A549 (cell line): ENCODE measurements around the gene NHSL2. TPM values are rescaled to one million over a fixed set of nuclear protein-coding genes. Genes with fewer than 3 reads are reported as not detected.

Source experiments
- ATAC-seq, 2 experiments: fragments of 200-7000 bp in 1 of 2; fragments of >200 bp in 1 of 2; cut with Nextera tagmentation in 1 of 2; cut with Tn5 transposase in 1 of 2; 3 replicates each; pipeline versions ENCODE4 v1.8.0 to v1.9.1; 2018 to 2020; ENCODE audit warnings: mild to moderate bottlenecking in 1 of 2, moderate library complexity in 1 of 2
- CTCF ChIA-PET: fragments of 300-600 bp; sonication (Branson Sonifier 250); formaldehyde crosslinking; extraction: SDS; loops from one replicate; lab custom pipeline; 2021; ENCODE audit warnings: antibody characterized with exemption, inconsistent platforms; lab: Yijun Ruan, JAX
- POLR2A ChIA-PET: fragments of 350-600 bp; formaldehyde crosslinking; extraction: SDS; loops from one replicate; lab custom pipeline; 2021; ENCODE audit warnings: antibody characterized with exemption, inconsistent platforms; lab: Yijun Ruan, JAX
- DNase-seq, 2 experiments: peaks; one replicate each; pipeline versions ENCODE4 v3.0.0 to v3.0.0-alpha.2; 2011 to 2016; ENCODE audit warnings: low read depth in 1 of 2, low spot score in 1 of 2
- FAIRE-seq: peaks from 2 replicates; lab custom pipeline; 2011; peaks lifted over from hg19 to GRCh38; lab: Jason Lieb, UNC
- H3K27ac ChIP-seq, 2 experiments: fragments of >200 bp; sonication (Bioruptor Twin); formaldehyde crosslinking; 3 replicates each; pipeline ENCODE4 v1.5.1; 2016 to 2017
- H3K4me1 ChIP-seq: fragments of >200 bp; sonication (Bioruptor Twin); formaldehyde crosslinking; 3 replicates; pipeline ENCODE4 v1.6.1; 2016
- H3K4me2 ChIP-seq: fragments of >200 bp; sonication (Bioruptor Twin); formaldehyde crosslinking; 3 replicates; pipeline ENCODE4 v1.6.1; 2016
- H3K4me3 ChIP-seq: fragments of >200 bp; sonication (Bioruptor Twin); formaldehyde crosslinking; 3 replicates; pipeline ENCODE4 v1.5.1; 2016
- H3K9me3 ChIP-seq: fragments of >200 bp; sonication (Bioruptor Twin); formaldehyde crosslinking; 3 replicates; pipeline ENCODE4 v1.6.1; 2016
- BHLHE40 ChIP-seq: IDR thresholded peaks from 2 replicates; pipeline ENCODE4 v1.6.1; 2012; ENCODE audit warnings: low read depth, low read length, inconsistent platforms
- CBX2 ChIP-seq: fragments of 200-600 bp; sonication (generic); IDR thresholded peaks from 2 replicates; pipeline ENCODE4 v1.6.1; 2016; ENCODE audit warnings: low read depth, mild to moderate bottlenecking, borderline replicate concordance
- CHD2 ChIP-seq: fragments of 150-350 bp; IDR thresholded peaks from 2 replicates; pipeline ENCODE4 v1.6.1; 2014; ENCODE audit warnings: low read length; ENCODE audit not compliant: partially characterized antibody
- E2F6 ChIP-seq: IDR thresholded peaks from 2 replicates; pipeline ENCODE4 v1.6.1; 2012; ENCODE audit warnings: low read depth, borderline replicate concordance
- EHMT2 ChIP-seq: fragments of 200-600 bp; sonication (generic); IDR thresholded peaks from 2 replicates; pipeline ENCODE4 v1.6.1; 2016; ENCODE audit warnings: antibody characterized with exemption, low read depth, mild to moderate bottlenecking, moderate library complexity
- FOXS1 ChIP-seq: fragments of 250-450 bp; sonication (Bioruptor Pico); IDR thresholded peaks from 2 replicates; pipeline ENCODE4 v1.5.0; 2020; ENCODE audit warnings: mild to moderate bottlenecking, moderate library complexity
- GATA3 ChIP-seq: IDR thresholded peaks from 2 replicates; pipeline ENCODE4 v1.6.1; 2012; ENCODE audit warnings: borderline replicate concordance
- HDAC2 ChIP-seq: fragments of 200-600 bp; sonication (generic); IDR thresholded peaks from 2 replicates; pipeline ENCODE4 v1.6.1; 2016
- HOXB13 ChIP-seq: fragments of 250-450 bp; sonication (Bioruptor Pico); IDR thresholded peaks from 2 replicates; pipeline ENCODE4 v1.5.0; 2020; ENCODE audit warnings: low read depth, mild to moderate bottlenecking, moderate library complexity
- HOXB5 ChIP-seq: fragments of 250-450 bp; sonication (Bioruptor Pico); IDR thresholded peaks from 2 replicates; pipeline ENCODE4 v1.5.0; 2020; ENCODE audit warnings: mild to moderate bottlenecking, moderate library complexity
- JUNB ChIP-seq: fragments of >200 bp; sonication (Bioruptor Twin); formaldehyde crosslinking; IDR thresholded peaks from 2 replicates; pipeline ENCODE4 v1.6.1; 2016
- KDM5A ChIP-seq: fragments of 200-600 bp; sonication (generic); IDR thresholded peaks from 2 replicates; pipeline ENCODE4 v1.6.1; 2016; ENCODE audit warnings: antibody characterized with exemption, mild to moderate bottlenecking
- MAFK ChIP-seq: fragments of 450-650 bp; IDR thresholded peaks from 2 replicates; pipeline ENCODE4 v1.6.1; 2014; ENCODE audit not compliant: partially characterized antibody
- MYC ChIP-seq: IDR thresholded peaks from 2 replicates; pipeline ENCODE4 v1.6.1; 2012; ENCODE audit warnings: mild to moderate bottlenecking, inconsistent platforms, low read length, improper control_type of control experiment, borderline replicate concordance
- NFE2L2 ChIP-seq: fragments of 150-350 bp; conservative IDR thresholded peaks from 2 replicates; pipeline ENCODE4 v1.6.1; 2014; ENCODE audit warnings: low read length
- NR3C1 ChIP-seq: fragments of >200 bp; sonication (Bioruptor Twin); formaldehyde crosslinking; IDR thresholded peaks from 3 replicates; pipeline ENCODE4 v1.6.1; 2017
- POLR2AphosphoS2 ChIP-seq: conservative IDR thresholded peaks from 2 replicates; pipeline ENCODE4 v1.6.1; 2012; ENCODE audit warnings: low read length, improper control_type of control experiment, inconsistent platforms
- RAD21 ChIP-seq, 2 experiments: fragments of >200 bp in 1 of 2; sonication (Bioruptor Twin) in 1 of 2; formaldehyde crosslinking in 1 of 2; IDR thresholded peaks in 1 of 2; conservative IDR thresholded peaks in 1 of 2; 2 replicates in 1 of 2; 3 replicates in 1 of 2; pipeline ENCODE4 v1.6.1; 2012 to 2018; ENCODE audit warnings: inconsistent platforms in 1 of 2
- RNF2 ChIP-seq: fragments of 200-600 bp; sonication (generic); IDR thresholded peaks from 2 replicates; pipeline ENCODE4 v1.6.1; 2016; ENCODE audit warnings: low read depth, mild to moderate bottlenecking, antibody characterized with exemption, moderate library complexity, borderline replicate concordance
- SMC3 ChIP-seq: fragments of >200 bp; sonication (Bioruptor Twin); formaldehyde crosslinking; IDR thresholded peaks from 3 replicates; pipeline ENCODE4 v1.6.1; 2018; ENCODE audit warnings: inconsistent platforms
- TFCP2L1 ChIP-seq: fragments of 250-450 bp; sonication (Bioruptor Pico); IDR thresholded peaks from 2 replicates; pipeline ENCODE4 v1.5.0; 2021; ENCODE audit warnings: mild to moderate bottlenecking
- TP53 ChIP-seq: fragments of 250-450 bp; sonication (Bioruptor Pico); IDR thresholded peaks from 2 replicates; pipeline ENCODE4 v1.5.0; 2021; ENCODE audit warnings: mild to moderate bottlenecking, moderate library complexity
- ZFP36 ChIP-seq: fragments of 450-650 bp; IDR thresholded peaks from 2 replicates; pipeline ENCODE4 v1.6.1; 2014; ENCODE audit warnings: borderline replicate concordance; ENCODE audit not compliant: partially characterized antibody
- WGBS: methylation state at CpG from one replicate; pipeline ENCODE4 v1.1.6; 2017; ENCODE audit errors: missing lambda C conversion rate; 5-methylcytosine and 5-hydroxymethylcytosine counted together
- polyA plus RNA-seq, 4 experiments: library from polyadenylated mRNA; depleted of rRNA in 3 of 4; stranded (reverse); fragments of >200 nt; fragmentation: RNase III in 1 of 4; extraction: RNeasy Plus Mini Kit Qiagen cat#74134 plus additional on column Dnase treatment in 1 of 4; gene quantifications; 2 replicates in 3 of 4; 3 replicates in 1 of 4; pipeline ENCODE4 v1.2.3, GENCODE V29; 2011 to 2017
- TF ChIP-seq, protein P1 (sequence below): fragments of >200 bp; sonication (Bioruptor Twin); formaldehyde crosslinking; IDR thresholded peaks from 3 replicates; pipeline ENCODE4 v1.5.1; 2016
- TF ChIP-seq, protein P2 (sequence below): fragments of 150-350 bp; IDR thresholded peaks from 2 replicates; pipeline ENCODE4 v1.6.1; 2014; ENCODE audit warnings: low read depth, mild to moderate bottlenecking, low read length
- TF ChIP-seq, protein P3 (sequence below): IDR thresholded peaks from 2 replicates; pipeline ENCODE4 v1.6.1; 2012
- TF ChIP-seq, protein P4 (sequence below): fragments of 250-450 bp; sonication (Bioruptor Pico); IDR thresholded peaks from 2 replicates; pipeline ENCODE4 v1.5.0; 2020; ENCODE audit warnings: low read depth, mild to moderate bottlenecking, moderate library complexity

NHSL2 gene
- polyA plus RNA-seq, 2 of the 4 experiments (the other 2 are of a cell fraction): 0.26 to 0.48 TPM

GRCh38 chrX:71895607-71896006 is 15.0 kb upstream of the NHSL2 start:
- CTCF ChIA-PET: no interaction called here
- FAIRE-seq (no peak), DNase-seq (no peak)

DNA sequence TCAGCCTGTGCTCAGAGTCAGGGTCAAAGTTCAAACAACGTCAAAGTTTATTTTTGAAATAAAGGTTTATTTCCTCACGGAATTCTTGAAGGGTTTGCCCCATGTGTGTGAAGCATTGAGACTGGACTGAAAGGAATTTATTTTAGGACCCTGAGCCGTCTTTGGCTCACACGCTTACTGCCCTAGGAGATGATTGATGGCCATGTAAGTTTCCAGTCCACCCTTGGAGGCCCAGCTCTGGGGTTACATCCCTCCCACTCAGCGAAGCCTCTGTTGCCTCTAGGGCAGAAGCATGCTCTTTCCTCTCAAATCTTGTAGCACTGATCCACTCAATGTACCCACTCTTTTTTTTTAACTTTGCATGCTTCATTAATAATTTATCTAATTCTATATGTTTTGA is 4.5 kb upstream of the NHSL2 start:
- Histone ChIP-seq H3K4me2 (no peak overlapping the region), H3K4me3 (no peak overlapping the region), H3K9me3 (no peaks in the 10 kb centered on the region), H3K27ac (no peak overlapping the region), H3K4me1 (0 out of 3 replicates have a peak, but pooled peaks cover 4% of the 10 kb centered on the region)
- POLR2A ChIA-PET: no interaction called here
- CTCF ChIA-PET: interaction anchor here (0.6 to 1.1 kb wide), 2 partner anchors 72 to 295 kb away, joined by 3 read pairs; no protein-coding TSS in a partner anchor
- no peak for TF ChIP-seq CBX2
- TF ChIP-seq FOXS1: no peak
- no peak for TF ChIP-seq RAD21 (conservative IDR thresholded peaks at IDR 0.05 in 1 of 2, IDR thresholded peaks at IDR 0.05 in 1 of 2)
- no peak for TF ChIP-seq HOXB5 (CRISPR knock-in tag)
- TF ChIP-seq BHLHE40: no peak
- TF ChIP-seq, protein P1, sequence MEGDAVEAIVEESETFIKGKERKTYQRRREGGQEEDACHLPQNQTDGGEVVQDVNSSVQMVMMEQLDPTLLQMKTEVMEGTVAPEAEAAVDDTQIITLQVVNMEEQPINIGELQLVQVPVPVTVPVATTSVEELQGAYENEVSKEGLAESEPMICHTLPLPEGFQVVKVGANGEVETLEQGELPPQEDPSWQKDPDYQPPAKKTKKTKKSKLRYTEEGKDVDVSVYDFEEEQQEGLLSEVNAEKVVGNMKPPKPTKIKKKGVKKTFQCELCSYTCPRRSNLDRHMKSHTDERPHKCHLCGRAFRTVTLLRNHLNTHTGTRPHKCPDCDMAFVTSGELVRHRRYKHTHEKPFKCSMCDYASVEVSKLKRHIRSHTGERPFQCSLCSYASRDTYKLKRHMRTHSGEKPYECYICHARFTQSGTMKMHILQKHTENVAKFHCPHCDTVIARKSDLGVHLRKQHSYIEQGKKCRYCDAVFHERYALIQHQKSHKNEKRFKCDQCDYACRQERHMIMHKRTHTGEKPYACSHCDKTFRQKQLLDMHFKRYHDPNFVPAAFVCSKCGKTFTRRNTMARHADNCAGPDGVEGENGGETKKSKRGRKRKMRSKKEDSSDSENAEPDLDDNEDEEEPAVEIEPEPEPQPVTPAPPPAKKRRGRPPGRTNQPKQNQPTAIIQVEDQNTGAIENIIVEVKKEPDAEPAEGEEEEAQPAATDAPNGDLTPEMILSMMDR: no peak
- TF ChIP-seq JUNB: no peak
- TF ChIP-seq, protein P2, sequence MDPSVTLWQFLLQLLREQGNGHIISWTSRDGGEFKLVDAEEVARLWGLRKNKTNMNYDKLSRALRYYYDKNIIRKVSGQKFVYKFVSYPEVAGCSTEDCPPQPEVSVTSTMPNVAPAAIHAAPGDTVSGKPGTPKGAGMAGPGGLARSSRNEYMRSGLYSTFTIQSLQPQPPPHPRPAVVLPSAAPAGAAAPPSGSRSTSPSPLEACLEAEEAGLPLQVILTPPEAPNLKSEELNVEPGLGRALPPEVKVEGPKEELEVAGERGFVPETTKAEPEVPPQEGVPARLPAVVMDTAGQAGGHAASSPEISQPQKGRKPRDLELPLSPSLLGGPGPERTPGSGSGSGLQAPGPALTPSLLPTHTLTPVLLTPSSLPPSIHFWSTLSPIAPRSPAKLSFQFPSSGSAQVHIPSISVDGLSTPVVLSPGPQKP: no peak
- TF ChIP-seq POLR2AphosphoS2: no peak
- TF ChIP-seq ZFP36: no peak
- no peak for TF ChIP-seq NFE2L2
- no peak for TF ChIP-seq HDAC2
- WGBS: 39% methylated on average over 5 of the region's 5 CpGs
- ATAC-seq (no peak), FAIRE-seq (peak; percentile 63), DNase-seq (no peak)

More at GRCh38 chrX:71895607-71896006, 15.0 kb upstream of the NHSL2 start:
- H3K27ac ChIP-seq: no peak overlapping the region
- no peak overlapping the region for H3K4me2 ChIP-seq
- H3K4me1 ChIP-seq: no peaks in the 10 kb centered on the region
- no peak overlapping the region for H3K4me3 ChIP-seq
- TF ChIP-seq HOXB13 (no peak), NR3C1 (no peak), GATA3 (no peak), E2F6 (no peak), EHMT2 (no peak), HDAC2 (no peak), RAD21 (conservative IDR thresholded peaks at IDR 0.05 in 1 of 2, IDR thresholded peaks at IDR 0.05 in 1 of 2) (no peak), TFCP2L1 (CRISPR knock-in tag) (no peak), ZFP36 (no peak), TP53 (CRISPR knock-in tag) (no peak), KDM5A (no peak), CHD2 (no peak), NFE2L2 (no peak), SMC3 (no peak), RNF2 (no peak), MAFK (no peak), MYC (no peak)
- TF ChIP-seq, protein P3, sequence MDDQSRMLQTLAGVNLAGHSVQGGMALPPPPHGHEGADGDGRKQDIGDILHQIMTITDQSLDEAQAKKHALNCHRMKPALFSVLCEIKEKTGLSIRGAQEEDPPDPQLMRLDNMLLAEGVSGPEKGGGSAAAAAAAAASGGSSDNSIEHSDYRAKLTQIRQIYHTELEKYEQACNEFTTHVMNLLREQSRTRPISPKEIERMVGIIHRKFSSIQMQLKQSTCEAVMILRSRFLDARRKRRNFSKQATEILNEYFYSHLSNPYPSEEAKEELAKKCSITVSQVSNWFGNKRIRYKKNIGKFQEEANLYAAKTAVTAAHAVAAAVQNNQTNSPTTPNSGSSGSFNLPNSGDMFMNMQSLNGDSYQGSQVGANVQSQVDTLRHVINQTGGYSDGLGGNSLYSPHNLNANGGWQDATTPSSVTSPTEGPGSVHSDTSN: no peak
- TF ChIP-seq, protein P4, sequence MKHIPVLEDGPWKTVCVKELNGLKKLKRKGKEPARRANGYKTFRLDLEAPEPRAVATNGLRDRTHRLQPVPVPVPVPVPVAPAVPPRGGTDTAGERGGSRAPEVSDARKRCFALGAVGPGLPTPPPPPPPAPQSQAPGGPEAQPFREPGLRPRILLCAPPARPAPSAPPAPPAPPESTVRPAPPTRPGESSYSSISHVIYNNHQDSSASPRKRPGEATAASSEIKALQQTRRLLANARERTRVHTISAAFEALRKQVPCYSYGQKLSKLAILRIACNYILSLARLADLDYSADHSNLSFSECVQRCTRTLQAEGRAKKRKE (CRISPR knock-in tag): no peak
- ATAC-seq: no peak
- POLR2A ChIA-PET: no interaction called here
- no peaks in the 10 kb centered on the region for H3K9me3 ChIP-seq
